HG02870 (cell line): ENCODE data around the gene NRROS.
A peak's percentile ranks its signal among the peaks of the same experiment; 100 is the strongest.

Experiments used
- ATAC-seq: cut with Tn5 transposase; IDR thresholded peaks from one replicate; pipeline ENCODE4 v1.9.1; 2021; ENCODE audit warnings: mild to moderate bottlenecking, moderate library complexity; ENCODE audit not compliant: unreplicated experiment

NRROS gene

DNA sequence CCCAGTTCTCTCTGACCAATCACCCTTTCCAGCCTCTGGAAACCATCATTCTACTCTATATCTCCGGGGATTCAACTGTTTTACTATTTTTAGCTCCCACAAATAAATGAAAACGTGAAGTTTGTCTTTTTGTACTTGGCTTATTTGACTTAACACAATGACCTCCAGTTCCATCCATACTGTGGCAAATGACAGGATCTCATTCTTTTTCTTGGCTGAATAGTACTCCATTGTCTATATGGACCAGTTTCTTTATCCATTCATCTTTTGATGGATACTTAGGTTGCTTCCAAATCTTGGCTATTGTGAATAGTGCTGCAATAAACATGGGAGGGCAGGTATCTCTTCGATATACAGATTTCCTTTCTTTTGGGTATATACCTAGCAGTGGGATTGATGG, 34.1 kb downstream of the NRROS start:
- ATAC-seq = no peak

DNA sequence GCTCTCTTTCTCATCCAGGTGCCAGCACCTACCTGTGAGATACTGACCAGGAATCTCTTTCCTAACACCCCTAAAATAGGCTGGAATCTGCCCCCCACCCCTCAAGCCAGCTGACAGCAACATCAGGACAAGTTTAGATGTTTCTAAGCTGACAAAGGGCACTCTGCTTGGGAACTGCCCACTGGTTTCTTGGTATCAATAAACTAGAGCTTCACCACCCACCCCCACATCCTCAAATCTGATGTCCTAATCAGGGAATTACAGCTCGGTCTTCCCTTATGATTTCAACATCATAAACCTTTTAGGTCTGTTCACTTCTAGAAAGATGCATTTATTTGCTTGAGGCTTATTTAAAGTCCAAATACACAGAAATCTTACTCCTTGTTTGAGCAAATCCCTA, 37.9 kb downstream of the NRROS start:
- no peak for ATAC-seq

DNA sequence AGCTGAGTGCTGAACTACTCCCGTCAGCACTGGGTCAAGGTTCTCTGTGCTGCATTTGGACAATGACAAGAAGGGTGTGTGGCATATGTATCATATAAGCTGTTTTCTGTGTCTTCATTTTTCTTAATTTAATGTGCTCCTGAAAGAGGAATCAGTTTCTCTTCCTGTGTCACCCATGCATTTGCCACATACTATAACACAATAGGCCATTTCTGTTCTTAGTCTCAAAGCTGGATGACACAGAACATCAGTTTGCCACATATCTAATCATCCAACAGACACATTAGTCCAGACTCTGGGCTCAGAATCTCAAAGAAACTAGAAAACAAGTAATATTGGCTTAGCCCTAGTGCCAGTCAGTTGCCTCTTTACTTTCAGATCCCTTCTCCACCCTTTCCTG, 38.4 kb downstream of the NRROS start:
- no peak for ATAC-seq

DNA sequence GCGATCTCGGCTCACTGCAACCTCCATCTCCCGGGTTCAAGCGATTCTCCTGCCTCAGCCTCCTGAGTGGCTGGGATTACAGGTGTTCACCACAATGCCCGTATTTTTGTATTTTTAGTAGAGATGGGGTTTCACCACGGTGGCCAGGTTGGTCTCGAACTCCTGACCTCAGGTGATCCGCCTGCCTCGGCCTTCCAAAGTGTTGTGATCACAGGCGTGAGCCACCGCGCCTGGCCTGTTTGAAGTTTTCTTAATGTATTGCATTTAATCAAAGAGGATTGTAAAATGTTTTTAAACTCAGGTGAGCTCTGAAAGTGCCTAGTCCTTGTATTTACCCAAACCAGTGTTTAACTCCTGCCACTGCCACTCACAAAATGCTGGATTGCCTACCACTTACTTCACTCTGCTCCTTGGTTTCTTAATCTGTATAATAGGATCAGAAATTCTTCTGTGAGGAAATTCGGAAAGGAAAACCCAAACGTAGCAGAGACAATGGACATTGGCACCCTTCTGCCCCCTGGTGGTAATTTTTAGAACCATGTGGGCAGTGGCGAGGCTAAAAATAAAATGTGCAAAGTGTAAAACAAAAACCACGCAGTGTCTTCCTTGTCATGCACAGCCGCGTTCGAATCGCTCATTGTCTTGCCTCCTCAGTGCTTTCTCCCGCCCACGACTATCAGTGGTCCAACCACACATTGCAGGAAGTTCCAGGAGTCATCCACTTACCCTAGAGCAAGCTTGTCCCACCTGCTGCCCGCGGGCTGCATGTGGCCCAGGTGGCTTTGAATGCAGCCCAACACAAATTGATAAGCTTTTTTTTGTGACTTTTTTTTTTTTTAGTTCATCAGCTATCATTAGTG, 45.3 kb downstream of the NRROS start:
- peak; percentile 78 for ATAC-seq

DNA sequence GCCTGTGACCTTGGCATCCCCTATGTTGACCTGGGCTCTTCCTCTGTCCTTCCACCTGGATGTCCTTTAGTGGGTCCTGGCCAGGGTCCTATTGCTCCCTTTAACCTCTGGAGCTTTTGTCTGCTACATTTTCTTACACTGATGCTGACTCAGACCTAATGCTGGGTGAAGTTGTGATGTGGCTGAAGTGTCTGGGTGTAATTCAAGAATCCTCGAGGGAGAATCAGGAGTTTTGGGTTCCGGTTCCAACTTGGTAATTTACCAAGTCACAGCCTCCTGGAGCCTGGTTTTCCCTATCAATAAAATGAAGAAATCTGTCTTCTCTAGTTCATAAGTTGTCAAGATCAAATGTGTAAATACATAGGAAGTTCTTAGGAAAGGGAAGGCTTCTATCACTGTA, 46.9 kb downstream of the NRROS start:
- no peak for ATAC-seq

DNA sequence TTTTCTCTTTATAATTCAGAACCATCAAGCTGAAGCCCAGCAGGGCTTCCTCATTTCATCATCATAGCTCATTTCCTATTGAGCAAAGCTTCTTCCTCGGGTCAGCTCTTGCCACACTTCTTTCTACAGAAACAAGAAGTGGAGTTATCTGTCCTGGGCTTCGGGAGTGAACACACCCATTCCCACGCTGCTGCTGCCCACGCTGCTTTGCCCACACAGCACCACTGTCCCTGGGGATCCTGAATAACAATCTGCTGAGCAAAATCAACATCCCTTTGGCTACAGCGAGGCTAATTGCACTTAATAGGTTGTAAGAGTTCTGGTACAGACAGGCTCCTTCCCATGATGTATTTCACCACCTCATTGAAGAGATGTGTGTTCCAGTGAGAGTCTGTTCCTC, 48.9 kb downstream of the NRROS start:
- ATAC-seq = no peak

DNA sequence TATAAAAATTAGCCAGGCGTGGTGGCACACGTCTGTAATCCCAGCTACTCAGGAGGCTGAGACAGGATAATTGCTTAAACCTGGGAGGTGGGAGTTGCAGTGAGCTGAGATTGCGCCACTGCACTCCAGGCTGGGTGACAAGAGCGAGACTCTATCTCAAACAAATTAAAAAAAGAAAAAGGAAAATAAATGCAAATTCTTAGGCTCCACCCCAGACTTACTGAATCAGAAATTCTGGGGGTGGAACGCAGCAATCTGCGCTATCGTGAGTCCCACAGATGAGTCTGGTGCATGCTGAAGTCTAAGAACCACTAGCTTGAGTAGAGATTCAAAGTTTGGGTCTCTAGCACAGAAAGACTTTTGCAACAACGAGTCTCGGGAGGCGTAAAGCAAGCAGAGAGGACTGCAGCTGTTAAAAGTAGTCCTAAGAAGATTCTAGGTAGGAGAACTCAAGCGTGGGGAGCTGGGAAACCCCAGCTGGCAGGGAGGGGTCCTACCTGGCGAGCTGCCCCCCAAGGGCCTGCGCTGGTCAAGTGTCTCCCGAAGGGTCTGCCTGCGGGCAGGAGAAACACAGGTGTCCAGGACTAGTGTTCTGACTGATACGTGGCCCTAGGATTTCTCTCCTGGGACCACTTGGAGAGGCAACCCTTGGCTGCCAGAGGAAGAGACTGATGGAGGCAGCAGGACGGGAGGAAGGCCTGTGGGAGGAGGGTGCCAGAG, 50.6 kb downstream of the NRROS start:
- no peak for ATAC-seq

DNA sequence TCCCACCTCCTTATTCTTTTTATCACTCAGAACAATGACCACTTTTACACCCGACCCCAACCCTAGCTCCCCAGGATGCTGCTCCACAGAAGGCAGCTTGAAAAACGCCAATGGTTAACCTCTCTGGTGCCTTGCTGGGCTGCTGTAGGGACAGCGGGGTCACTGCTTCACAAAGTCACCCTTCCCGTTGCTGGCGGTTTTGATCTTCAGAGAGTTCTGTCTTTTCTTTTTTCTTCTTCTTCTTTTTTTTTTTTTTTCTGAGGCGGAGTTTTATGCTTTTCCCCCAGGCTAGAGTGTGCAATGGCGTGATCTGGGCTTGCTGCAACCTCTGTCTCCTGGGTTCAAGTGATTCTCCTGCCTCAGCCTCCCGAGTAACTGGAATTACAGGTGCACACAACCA, 51.9 kb downstream of the NRROS start:
- ATAC-seq = no peak

DNA sequence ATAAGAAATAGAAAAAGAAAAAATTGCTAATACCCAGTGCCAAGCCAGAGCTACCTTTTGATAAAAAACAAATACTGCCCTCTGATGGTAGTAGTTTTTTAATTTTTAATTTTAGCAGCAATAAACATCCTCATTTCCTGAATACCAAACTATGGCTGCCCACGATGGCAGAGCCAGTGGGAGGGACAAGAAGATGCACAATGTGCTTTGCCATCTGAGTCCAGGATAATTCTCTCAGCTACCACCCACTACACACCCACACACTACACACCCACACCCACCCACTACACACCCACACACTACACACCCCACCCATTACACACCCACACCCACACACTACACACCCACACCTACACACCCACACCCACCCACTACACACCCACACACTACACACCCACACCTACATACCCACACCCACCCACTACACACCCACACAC, 54.7 kb downstream of the NRROS start:
- no peak for ATAC-seq

DNA sequence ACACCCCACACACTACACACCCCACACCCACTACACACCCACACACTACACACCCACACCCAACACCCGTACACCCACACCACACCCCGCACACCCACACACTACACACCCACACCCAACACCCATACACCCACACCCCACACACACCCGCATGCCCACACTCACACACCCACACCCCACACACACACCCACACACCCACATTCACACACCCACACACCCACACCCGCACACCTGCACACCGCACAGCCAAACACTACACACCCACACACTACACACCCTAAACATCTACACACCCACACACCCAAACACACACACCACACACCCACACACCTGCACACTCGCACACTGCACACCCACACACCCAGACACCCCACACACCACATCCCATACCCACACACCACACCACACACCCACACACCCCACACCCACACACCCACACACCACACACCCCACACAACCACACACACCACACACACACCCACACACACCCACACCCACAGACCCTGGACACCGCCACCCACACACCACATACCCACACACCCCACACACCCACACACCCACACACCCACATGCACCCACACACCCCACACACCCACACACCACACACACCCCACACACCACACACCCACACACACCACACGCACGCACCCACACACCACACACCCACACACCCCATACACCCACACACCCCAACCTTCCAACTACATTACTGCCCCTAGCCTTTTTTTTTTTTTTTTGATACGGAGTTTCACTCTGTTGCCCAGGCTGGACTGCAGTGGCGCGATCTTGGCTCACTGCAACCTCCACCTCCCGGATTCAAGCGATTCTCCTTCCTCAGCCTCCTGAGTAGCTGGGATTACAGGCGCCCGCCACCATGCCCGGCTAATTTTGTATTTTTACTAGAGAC, 55.7 kb downstream of the NRROS start:
- no peak for ATAC-seq

DNA sequence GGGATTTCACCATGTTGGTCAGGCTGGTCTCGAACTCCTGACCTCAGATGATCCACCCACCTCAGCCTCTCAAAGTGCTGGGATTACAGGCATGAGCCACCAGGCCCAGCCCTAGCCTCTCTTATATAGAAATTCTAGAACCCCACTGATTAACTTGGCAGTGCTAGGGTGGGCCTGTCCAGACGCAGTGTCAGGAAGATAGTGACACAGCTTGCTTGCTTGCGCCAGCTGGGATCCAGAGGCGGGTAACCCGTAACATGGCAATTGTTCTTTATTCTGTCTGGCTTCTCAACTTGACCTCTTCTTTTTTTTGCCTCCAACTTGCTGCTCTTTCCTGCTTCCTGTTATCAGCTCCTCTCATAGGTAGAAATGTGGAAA, 56.3 kb downstream of the NRROS start:
- ATAC-seq = no peak

DNA sequence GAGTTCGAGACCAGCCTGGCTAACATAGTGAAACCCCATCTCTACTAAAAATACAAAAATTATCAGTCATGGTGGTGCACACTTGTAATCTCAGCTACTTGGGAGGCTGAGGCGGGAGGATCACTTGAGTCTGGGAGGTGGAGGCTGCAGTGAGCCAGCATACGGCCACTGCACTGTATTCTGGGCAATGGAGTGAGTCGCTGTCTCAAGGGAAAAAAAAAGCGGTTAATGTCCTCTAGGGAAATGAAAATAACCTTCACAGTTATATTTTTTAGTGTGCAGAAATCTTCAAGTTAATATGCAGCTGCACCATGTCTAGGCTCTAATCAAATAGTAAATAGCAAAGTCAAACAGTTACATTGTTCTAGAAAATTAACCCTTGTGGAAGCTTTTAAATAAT, 57.8 kb downstream of the NRROS start:
- ATAC-seq = no peak

DNA sequence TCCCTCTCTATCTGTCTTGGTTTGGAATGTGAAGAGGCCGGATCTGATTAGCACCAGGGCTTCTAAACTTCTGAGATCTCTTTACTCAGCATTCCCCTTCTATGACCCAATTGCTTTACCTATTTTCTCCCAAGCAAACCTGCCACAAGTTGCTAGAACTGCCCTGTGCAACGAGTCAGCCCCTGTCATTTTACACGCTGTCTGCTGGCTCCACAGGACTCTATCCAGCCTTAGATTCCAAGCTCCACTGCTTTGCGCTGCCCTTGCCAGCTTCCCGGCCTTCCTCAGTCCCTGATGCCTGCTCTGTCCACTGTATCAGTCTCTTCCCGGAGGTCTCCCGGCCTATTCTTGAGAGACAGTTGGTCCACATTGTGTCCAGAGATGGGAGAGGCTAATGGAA, 60.3 kb downstream of the NRROS start:
- no peak for ATAC-seq

DNA sequence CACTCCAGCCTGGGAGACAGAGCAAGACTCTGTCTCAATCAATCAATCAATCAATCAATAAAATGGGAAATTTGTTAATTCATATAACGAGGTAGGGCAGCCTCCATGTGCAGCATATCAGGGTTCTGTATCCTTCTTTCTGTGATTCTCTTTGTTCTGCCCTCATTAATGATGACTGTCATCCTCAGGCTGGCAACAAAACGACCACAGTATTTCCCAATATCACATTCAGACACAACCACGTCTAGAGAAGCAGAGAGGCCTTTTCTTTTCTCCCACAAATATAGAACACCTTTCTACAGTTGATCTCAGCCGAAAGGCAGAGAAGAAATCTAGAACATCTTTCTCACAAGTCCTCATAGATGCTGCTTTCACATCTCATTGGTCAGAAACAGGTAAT, 61.3 kb downstream of the NRROS start:
- ATAC-seq = no peak

DNA sequence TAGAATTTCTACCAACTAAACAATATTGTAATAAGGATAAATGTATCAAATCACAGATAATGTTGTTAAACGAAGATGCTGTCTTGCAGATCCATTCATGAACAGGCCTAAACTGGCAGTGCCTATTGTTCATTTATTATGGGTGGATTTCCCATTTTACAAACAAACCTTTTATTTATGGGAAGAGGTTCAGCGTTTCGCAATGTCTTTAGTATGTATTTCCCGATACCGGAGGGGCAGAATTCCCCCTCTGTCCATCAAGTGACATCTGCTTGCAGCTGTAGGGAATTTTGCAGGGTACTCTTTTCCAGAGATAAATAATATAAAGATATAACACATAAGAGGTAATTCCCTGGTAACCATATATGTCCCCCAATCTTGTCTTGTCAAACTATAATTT, 66.8 kb downstream of the NRROS start:
- no peak for ATAC-seq

DNA sequence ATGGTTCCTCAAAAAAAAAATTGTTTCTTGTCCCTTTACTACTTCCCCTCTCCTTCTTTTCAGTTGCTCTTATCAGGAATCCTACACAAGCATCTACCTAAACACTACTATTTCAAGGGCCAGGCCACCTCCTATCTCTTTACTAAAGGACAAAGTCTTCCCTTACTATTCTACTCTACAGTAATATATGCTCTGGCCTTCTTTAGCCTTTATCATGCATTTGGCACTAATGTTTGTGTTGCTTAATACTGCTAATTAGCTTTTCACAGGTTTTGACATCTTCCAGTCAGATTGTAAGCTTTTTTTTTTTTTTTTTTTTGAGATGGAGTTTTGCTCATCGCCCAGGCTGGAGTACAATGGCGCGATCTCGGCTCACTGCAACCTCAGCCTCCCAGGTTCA, 67.2 kb downstream of the NRROS start:
- no peak for ATAC-seq

DNA sequence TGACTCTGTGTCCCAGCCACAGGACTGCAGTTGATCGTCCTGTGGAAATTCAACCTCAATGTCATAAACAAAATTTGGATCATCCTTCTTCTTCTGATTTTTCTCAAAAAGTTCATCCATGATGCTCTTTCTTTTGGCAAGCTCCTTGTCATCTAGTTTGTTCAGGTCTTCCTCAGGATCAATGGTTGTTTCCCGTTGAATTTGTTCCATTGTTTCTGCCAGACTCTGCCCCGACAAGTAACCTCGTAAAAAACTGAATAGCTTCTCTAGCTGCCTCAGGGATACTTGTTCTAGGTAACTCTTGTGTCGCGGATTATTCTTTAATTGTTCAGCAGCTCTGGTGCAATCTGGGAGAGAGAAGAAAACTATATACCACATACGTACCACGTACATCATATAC, 68.1 kb downstream of the NRROS start:
- no peak for ATAC-seq

DNA sequence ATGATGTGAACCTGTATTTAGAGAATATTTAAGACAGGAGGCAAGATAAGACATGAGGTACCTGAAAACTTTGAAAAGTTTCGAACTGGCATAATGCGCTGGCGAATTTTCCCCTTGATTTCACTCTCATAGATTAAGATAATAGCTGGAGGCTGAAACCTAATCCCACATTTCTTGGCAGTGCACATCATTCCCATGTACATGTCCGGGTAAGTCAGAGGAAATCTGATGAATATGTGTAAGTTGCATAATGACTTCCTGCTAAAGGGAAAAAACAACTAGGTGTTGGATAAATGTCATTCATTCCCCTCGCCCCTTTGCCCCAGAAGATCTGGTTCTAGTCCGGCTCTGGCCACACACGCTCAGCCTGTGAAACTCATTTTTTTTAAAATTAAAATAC, 69.0 kb downstream of the NRROS start:
- ATAC-seq = no peak
